Measurements from ENCODE around the gene KLC1.
"Not testable (repeated sequence)": the region's sequence is repeated elsewhere in the genome, so short reads cannot be mapped to it uniquely, and the experiment has no call there.

The KLC1 gene

GRCh38 chr14:103628684-103629502 is at the start of gene KLC1:
Gene KLC1, plus strand, starts transcription at chr14:103629211. Its CDS starts 25,354 bp downstream, at chr14:103654565.
- DNase-seq (ENCODE audit: low spot score): peak; percentile 78

- no peak for DNase-seq (ENCODE audit: low spot score)
These were observed 47.8 kb upstream of the KLC1 start for GRCh38 chr14:103581206-103581605.

- DNase-seq (ENCODE audit: low spot score): no peak
These were observed 46.9 kb upstream of the KLC1 start for GRCh38 chr14:103581954-103582703.

- no peak for DNase-seq (ENCODE audit: low spot score)
These were observed 44.6 kb upstream of the KLC1 start for GRCh38 chr14:103584326-103584915.

GRCh38 chr14:103593577-103593976 is 35.4 kb upstream of the KLC1 start:
- no peak for DNase-seq (ENCODE audit: low spot score)

- DNase-seq (ENCODE audit: low spot score): no peak
These were observed 34.7 kb upstream of the KLC1 start for GRCh38 chr14:103594265-103594664.

GRCh38 chr14:103597623-103598377 is 31.2 kb upstream of the KLC1 start:
- DNase-seq (ENCODE audit: low spot score): no peak

- no peak for DNase-seq (ENCODE audit: low spot score)
These were observed 28.5 kb upstream of the KLC1 start for GRCh38 chr14:103600503-103600902.

GRCh38 chr14:103604620-103605019 is 24.4 kb upstream of the KLC1 start:
- DNase-seq (ENCODE audit: low spot score): no peak

GRCh38 chr14:103606963-103607668 is 21.9 kb upstream of the KLC1 start:
- DNase-seq (ENCODE audit: low spot score): peak; percentile 50

GRCh38 chr14:103607822-103608221 is 21.2 kb upstream of the KLC1 start:
- no peak for DNase-seq (ENCODE audit: low spot score)

GRCh38 chr14:103609081-103609480 is 19.9 kb upstream of the KLC1 start:
- not testable (repeated sequence) for DNase-seq (ENCODE audit: low spot score)

- DNase-seq (ENCODE audit: low spot score): no peak
These were observed 17.8 kb upstream of the KLC1 start for GRCh38 chr14:103611215-103611614.

- no peak for DNase-seq (ENCODE audit: low spot score)
These were observed 15.5 kb upstream of the KLC1 start for GRCh38 chr14:103613517-103613916.

- DNase-seq (ENCODE audit: low spot score): no peak
These were observed 12.2 kb upstream of the KLC1 start for GRCh38 chr14:103616635-103617300.

GRCh38 chr14:103619057-103619456 is 10.0 kb upstream of the KLC1 start:
- no peak for DNase-seq (ENCODE audit: low spot score)

- DNase-seq (ENCODE audit: low spot score): no peak
These were observed 7.2 kb upstream of the KLC1 start for GRCh38 chr14:103621860-103622259.

GRCh38 chr14:103623308-103623707 is 5.7 kb upstream of the KLC1 start:
- DNase-seq (ENCODE audit: low spot score): no peak

GRCh38 chr14:103623883-103624482 is 5.0 kb upstream of the KLC1 start:
- no peak for DNase-seq (ENCODE audit: low spot score)

- DNase-seq (ENCODE audit: low spot score): no peak
These were observed 4.2 kb upstream of the KLC1 start for GRCh38 chr14:103624860-103625259.
